HFFc6 (cell line): ENCODE measurements around the gene FOSB. TPM values are rescaled to one million over a fixed set of nuclear protein-coding genes. Genes with fewer than 3 reads are reported as not detected.

Experiments used
- DNase-seq: peaks from one replicate; pipeline ENCODE4 v3.0.0-alpha.2; 2018
- H3K27ac Mint-ChIP-seq: 2 replicates; pipeline ENCODE4 v1.8.0; 2020; ENCODE audit warnings: mild to moderate bottlenecking, mixed read lengths
- H3K27me3 Mint-ChIP-seq: 2 replicates; pipeline ENCODE4 v1.8.0; 2021; ENCODE audit warnings: mild to moderate bottlenecking, moderate library complexity, mixed read lengths; ENCODE audit not compliant: insufficient read depth
- H3K36me3 Mint-ChIP-seq: 2 replicates; pipeline ENCODE4 v1.8.0; 2021; ENCODE audit warnings: low read depth, mixed read lengths
- H3K4me1 Mint-ChIP-seq: 2 replicates; pipeline ENCODE4 v1.8.0; 2020; ENCODE audit warnings: low read depth, mixed read lengths
- H3K4me3 Mint-ChIP-seq: 2 replicates; pipeline ENCODE4 v1.8.0; 2020; ENCODE audit warnings: mild to moderate bottlenecking, moderate library complexity, mixed read lengths
- H3K9me3 Mint-ChIP-seq: 2 replicates; pipeline ENCODE4 v1.8.0; 2020; ENCODE audit warnings: mild to moderate bottlenecking, mixed read lengths
- CTCF ChIP-seq: fragments of 200-600 bp; sonication (generic); IDR thresholded peaks from 2 replicates; pipeline ENCODE4 v1.5.0; 2021; ENCODE audit warnings: antibody characterized with exemption, mild to moderate bottlenecking
- total RNA-seq, 6 experiments: library from RNA; stranded (reverse); fragmentation: NEBNext Ultra II Directional; extraction: Animal tissue kit (Norgen Biotek cat#: 25700); gene quantifications; 2 replicates in 1 of 6; 3 replicates in 5 of 6; pipeline ENCODE4 v1.2.3, GENCODE V29; 2021

The FOSB gene
- total RNA-seq, 6 experiments from 2014 or later: 35.0 to 71.5 (median 62.9) TPM

GRCh38 chr19:45514376-45515051, 46.7 kb downstream of the FOSB start:
- no peak overlapping the region for H3K4me3 Mint-ChIP-seq
- DNase-seq: no peak
- no peaks in the 10 kb centered on the region for H3K9me3 Mint-ChIP-seq
- no peaks in the 10 kb centered on the region; the same call in 1 of the 2 replicates for H3K27me3 Mint-ChIP-seq
- H3K4me1 Mint-ChIP-seq: peaks cover 28% of the 10 kb centered on the region
- TF ChIP-seq CTCF: no peak
- H3K27ac Mint-ChIP-seq: peak overlapping the region; percentile 56
- H3K36me3 Mint-ChIP-seq: peaks cover 16% of the 10 kb centered on the region

GRCh38 chr19:45515081-45515624, 47.4 kb downstream of the FOSB start:
- H3K27ac Mint-ChIP-seq: peak overlapping the region; percentile 56
- H3K9me3 Mint-ChIP-seq: no peaks in the 10 kb centered on the region
- H3K4me3 Mint-ChIP-seq: no peak overlapping the region
- peaks cover 12% of the 10 kb centered on the region for H3K36me3 Mint-ChIP-seq
- no peak for TF ChIP-seq CTCF
- H3K27me3 Mint-ChIP-seq: no peaks in the 10 kb centered on the region; the same call in 1 of the 2 replicates
- DNase-seq: no peak
- H3K4me1 Mint-ChIP-seq: peaks cover 22% of the 10 kb centered on the region

- Mint-ChIP-seq H3K27me3 (no peaks in the 10 kb centered on the region; the same call in 1 of the 2 replicates), H3K27ac (peak overlapping the region; percentile 38; the same call in 1 of the 2 replicates), H3K4me3 (no peak overlapping the region), H3K36me3 (peaks cover 10% of the 10 kb centered on the region), H3K4me1 (peaks cover 16% of the 10 kb centered on the region), H3K9me3 (no peaks in the 10 kb centered on the region)
- no peak for TF ChIP-seq CTCF
- no peak for DNase-seq
These were observed 48.1 kb downstream of the FOSB start for GRCh38 chr19:45515807-45516401.

- Mint-ChIP-seq H3K4me1 (peaks cover 12% of the 10 kb centered on the region), H3K27ac (peak overlapping the region; percentile 71), H3K27me3 (no peaks in the 10 kb centered on the region; the same call in 1 of the 2 replicates), H3K9me3 (no peaks in the 10 kb centered on the region), H3K4me3 (no peak overlapping the region), H3K36me3 (peaks cover 6% of the 10 kb centered on the region)
- DNase-seq: no peak
- TF ChIP-seq CTCF: no peak
These were observed 49.4 kb downstream of the FOSB start for GRCh38 chr19:45517238-45517637.

- Mint-ChIP-seq H3K4me1 (peaks cover 14% of the 10 kb centered on the region), H3K36me3 (peaks cover 6% of the 10 kb centered on the region), H3K9me3 (no peaks in the 10 kb centered on the region), H3K4me3 (no peak overlapping the region), H3K27ac (peak overlapping the region; percentile 71), H3K27me3 (no peaks in the 10 kb centered on the region; the same call in 1 of the 2 replicates)
- TF ChIP-seq CTCF: no peak
- no peak for DNase-seq
These were observed 50.1 kb downstream of the FOSB start for GRCh38 chr19:45517641-45518468.
